ENCODE results near the gene NEGR1.

DNA sequence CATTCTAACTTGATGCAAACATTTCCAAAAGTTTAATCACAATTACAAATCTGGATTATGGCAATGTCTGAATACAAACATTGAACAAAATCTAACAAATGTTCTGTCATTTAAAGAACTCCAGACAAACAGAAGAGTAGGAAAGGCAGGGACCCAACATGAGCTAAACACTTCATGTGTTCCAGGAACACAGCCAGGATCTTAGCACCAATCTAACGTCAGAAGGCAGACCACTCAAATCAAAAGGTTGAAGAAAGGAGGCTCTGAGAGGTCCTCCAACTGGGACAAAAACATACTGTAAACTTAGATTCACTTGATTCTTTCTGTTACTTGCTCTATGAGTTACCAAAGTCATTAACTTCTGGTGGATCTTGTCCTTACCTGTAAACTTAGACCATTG lies 374.0 kb downstream of the NEGR1 start:
- TF ChIP-seq POLR2AphosphoS5 (IDR thresholded peaks at IDR 0.05) (no peak), POLR2A (IDR thresholded peaks at IDR 0.05) (no peak), EP300 (IDR thresholded peaks at IDR 0.05) (peak in 1 of 4 donors; percentile 83)
- TF ChIP-seq, protein P1, sequence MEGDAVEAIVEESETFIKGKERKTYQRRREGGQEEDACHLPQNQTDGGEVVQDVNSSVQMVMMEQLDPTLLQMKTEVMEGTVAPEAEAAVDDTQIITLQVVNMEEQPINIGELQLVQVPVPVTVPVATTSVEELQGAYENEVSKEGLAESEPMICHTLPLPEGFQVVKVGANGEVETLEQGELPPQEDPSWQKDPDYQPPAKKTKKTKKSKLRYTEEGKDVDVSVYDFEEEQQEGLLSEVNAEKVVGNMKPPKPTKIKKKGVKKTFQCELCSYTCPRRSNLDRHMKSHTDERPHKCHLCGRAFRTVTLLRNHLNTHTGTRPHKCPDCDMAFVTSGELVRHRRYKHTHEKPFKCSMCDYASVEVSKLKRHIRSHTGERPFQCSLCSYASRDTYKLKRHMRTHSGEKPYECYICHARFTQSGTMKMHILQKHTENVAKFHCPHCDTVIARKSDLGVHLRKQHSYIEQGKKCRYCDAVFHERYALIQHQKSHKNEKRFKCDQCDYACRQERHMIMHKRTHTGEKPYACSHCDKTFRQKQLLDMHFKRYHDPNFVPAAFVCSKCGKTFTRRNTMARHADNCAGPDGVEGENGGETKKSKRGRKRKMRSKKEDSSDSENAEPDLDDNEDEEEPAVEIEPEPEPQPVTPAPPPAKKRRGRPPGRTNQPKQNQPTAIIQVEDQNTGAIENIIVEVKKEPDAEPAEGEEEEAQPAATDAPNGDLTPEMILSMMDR (IDR thresholded peaks at IDR 0.05), result no peak

Data from upper lobe of left lung (tissue), 4 donors.